C4-2B (cell line): Measurements from ENCODE around the gene ACADSB.

Experiments used
- H3K27ac ChIP-seq: fragments of 450-650 bp; 2 replicates; pipeline ENCODE4 v1.5.1; 2017
- CTCF ChIP-seq: fragments of 450-650 bp; conservative IDR thresholded peaks from 2 replicates; pipeline ENCODE4 v1.5.1; 2017; ENCODE audit warnings: mild to moderate bottlenecking
- ZFX ChIP-seq: fragments of 450-650 bp; IDR thresholded peaks from 2 replicates; pipeline ENCODE4 v1.6.1; 2017

Gene ACADSB

GRCh38 chr10:123008355-123009104 lies at the start of gene ACADSB, which contains the start of gene IKZF5:
TSS of gene ACADSB (plus strand) at chr10:123009006. CDS start at chr10:123009030, 24 bp downstream.
TSS of gene IKZF5 (minus strand) at chr10:123008795. CDS start at chr10:122998625, 10,170 bp downstream.
- TF ChIP-seq ZFX: no peak
- TF ChIP-seq CTCF: no peak
- peak within 1 kb of the TSS; percentile 74 for H3K27ac ChIP-seq

GRCh38 chr10:122962405-122962804 lies 46.4 kb upstream of the ACADSB start:
- TF ChIP-seq CTCF (no peak), ZFX (no peak)
- no peak overlapping the region for H3K27ac ChIP-seq

GRCh38 chr10:122966879-122967278 lies 41.9 kb upstream of the ACADSB start:
- TF ChIP-seq CTCF: no peak
- no peak for TF ChIP-seq ZFX
- no peak overlapping the region for H3K27ac ChIP-seq

- TF ChIP-seq ZFX (no peak), CTCF (no peak)
- no peak overlapping the region for H3K27ac ChIP-seq
These were observed 40.1 kb upstream of the ACADSB start for GRCh38 chr10:122968698-122969097.

GRCh38 chr10:122974023-122974422 lies 34.8 kb upstream of the ACADSB start:
- TF ChIP-seq CTCF: no peak
- TF ChIP-seq ZFX: no peak
- H3K27ac ChIP-seq: no peak overlapping the region

- no peak overlapping the region for H3K27ac ChIP-seq
- no peak for TF ChIP-seq CTCF
- no peak for TF ChIP-seq ZFX
These were observed 34.2 kb upstream of the ACADSB start for GRCh38 chr10:122974543-122975064.

GRCh38 chr10:122980209-122981065 lies 28.4 kb upstream of the ACADSB start, which contains the start of gene PSTK:
TSS of gene PSTK (plus strand) at chr10:122980401. CDS start at chr10:122980480, 79 bp downstream.
- peak; percentile 30; the same call in 1 of the 2 replicates for TF ChIP-seq ZFX
- TF ChIP-seq CTCF: peak; percentile 90
- peak within 1 kb of the TSS; percentile 95 for H3K27ac ChIP-seq
